CD8-positive, alpha-beta memory T cell (primary cell): ENCODE data around the gene TRAF4. TPM values are rescaled to one million over a fixed set of nuclear protein-coding genes. Genes with fewer than 3 reads are reported as not detected.

Experiments
- CTCF ChIA-PET: fragments of 350-600 bp; sonication (Branson Sonifier 250); formaldehyde crosslinking; loops from one replicate; lab custom pipeline; 2021; ENCODE audit warnings: antibody characterized with exemption; lab: Charles Lee
- POLR2A ChIA-PET: fragments of 350-600 bp; sonication (Branson Sonifier 250); formaldehyde crosslinking; loops from one replicate; lab custom pipeline; 2021; ENCODE audit warnings: antibody characterized with exemption; lab: Charles Lee
- DNase-seq, 5 donors: peaks; one replicate each; pipeline versions ENCODE4 v3.0.0 to v3.0.0-alpha.2; 2020 to 2022; ENCODE audit warnings: mixed read lengths in 1 of 5
- H3K27ac ChIP-seq: one replicate; pipeline ENCODE4 v1.7.0; 2013; ENCODE audit warnings: low read depth, mild to moderate bottlenecking, low read length, moderate library complexity
- H3K27me3 ChIP-seq: 2 replicates; pipeline ENCODE4 v1.7.0; 2013; ENCODE audit warnings: low read length, mild to moderate bottlenecking; ENCODE audit not compliant: insufficient read depth, poor library complexity, severe bottlenecking
- H3K36me3 ChIP-seq: 2 replicates; pipeline ENCODE4 v1.7.0; 2013; ENCODE audit warnings: mild to moderate bottlenecking, low read length, moderate library complexity; ENCODE audit not compliant: insufficient read depth
- H3K4me1 ChIP-seq: 2 replicates; pipeline ENCODE4 v1.7.0; 2013; ENCODE audit warnings: mild to moderate bottlenecking, low read length, moderate library complexity; ENCODE audit not compliant: insufficient read depth
- H3K4me3 ChIP-seq: 2 replicates; pipeline ENCODE4 v1.7.0; 2013; ENCODE audit warnings: mild to moderate bottlenecking, low read length
- H3K9me3 ChIP-seq: 2 replicates; pipeline ENCODE4 v1.7.0; 2013; ENCODE audit warnings: mild to moderate bottlenecking, low read length
- H3K27ac Mint-ChIP-seq, 8 donors: one replicate each; pipeline ENCODE4 v1.8.0; 2020 to 2021; ENCODE audit warnings: mixed read lengths in 8 of 8, mild to moderate bottlenecking in 6 of 8, inconsistent platforms in 3 of 8, moderate library complexity in 3 of 8
- H3K27me3 Mint-ChIP-seq, 2 donors: one replicate each; pipeline ENCODE4 v1.8.0; 2020 to 2021; ENCODE audit warnings: mixed read lengths in 2 of 2, mild to moderate bottlenecking in 1 of 2, moderate library complexity in 1 of 2
- H3K36me3 Mint-ChIP-seq, 3 donors: one replicate each; pipeline ENCODE4 v1.8.0; 2020 to 2021; ENCODE audit warnings: mixed read lengths in 3 of 3, inconsistent platforms in 1 of 3, mild to moderate bottlenecking in 1 of 3
- H3K4me1 Mint-ChIP-seq, 3 donors: one replicate each; pipeline ENCODE4 v1.8.0; 2020 to 2021; ENCODE audit warnings: mixed read lengths in 3 of 3, inconsistent platforms in 1 of 3, mild to moderate bottlenecking in 1 of 3
- H3K4me3 Mint-ChIP-seq, 7 donors: one replicate each; pipeline ENCODE4 v1.8.0; 2020 to 2021; ENCODE audit warnings: mixed read lengths in 7 of 7, mild to moderate bottlenecking in 6 of 7, moderate library complexity in 4 of 7, inconsistent platforms in 2 of 7
- H3K9me3 Mint-ChIP-seq, 5 donors: one replicate each; pipeline ENCODE4 v1.8.0; 2020 to 2022; ENCODE audit warnings: mixed read lengths in 5 of 5, mild to moderate bottlenecking in 3 of 5, moderate library complexity in 2 of 5, inconsistent platforms in 1 of 5
- polyA plus RNA-seq: library from polyadenylated mRNA; unstranded; fragments of 300-500 nt; fragmentation: Illumina TruSeq; gene quantifications from one replicate; pipeline ENCODE4 v1.2.3, GENCODE V29; 2021
- total RNA-seq, 2 experiments: library from RNA; stranded (reverse); gene quantifications; one replicate each; pipeline ENCODE4 v1.2.3, GENCODE V29; 2021

TRAF4 gene
- total and polyA plus RNA-seq, 3 experiments from 2014 or later: 2.7 to 182 (median 176) TPM

DNA sequence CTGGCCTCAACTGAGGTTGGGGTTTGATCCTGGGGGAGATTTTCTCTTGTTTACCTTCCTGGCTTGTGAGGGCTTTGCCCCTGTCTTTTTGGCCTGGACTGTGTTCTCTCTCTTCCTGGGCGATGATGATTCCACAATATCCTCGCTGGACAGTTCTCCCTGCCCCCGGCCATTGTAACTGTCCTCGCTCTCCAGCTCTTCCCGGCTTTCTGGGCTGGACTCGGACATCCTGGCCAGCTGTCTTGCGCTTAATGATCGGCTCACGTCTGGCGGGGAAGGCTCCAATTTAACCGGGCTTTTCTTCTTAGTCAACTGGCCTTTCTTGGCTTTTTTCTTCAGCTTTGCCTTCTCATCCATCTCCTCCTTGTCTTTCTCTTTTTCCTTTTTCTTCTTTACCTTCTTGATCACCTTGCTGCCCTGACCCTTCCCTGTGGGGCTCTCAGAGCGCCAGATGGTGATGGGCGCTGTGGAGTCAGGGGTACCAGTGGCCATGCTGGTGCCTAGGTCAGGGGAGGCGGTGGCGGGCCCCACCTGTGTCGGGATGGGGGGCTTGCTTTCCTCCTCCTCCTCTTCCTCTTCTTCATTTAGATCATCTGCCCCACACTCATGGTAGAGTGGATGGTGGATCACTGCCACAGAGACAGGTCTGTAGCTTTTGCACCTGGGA is 40.1 kb upstream of the TRAF4 start:
- Mint-ChIP-seq H3K9me3 (peaks cover 0 to 2% (median 0%) of the 10 kb centered on the region in 5 donors), H3K27me3 (no peaks in the 10 kb centered on the region), H3K4me3 (no peak overlapping the region), H3K27ac (peak overlapping the region in 4 of 8 donors; percentile 14 to 90 (median 50)), H3K4me1 (peaks cover 3 to 6% (median 4%) of the 10 kb centered on the region in 3 donors), H3K36me3 (peaks cover 0 to 64% (median 8%) of the 10 kb centered on the region in 3 donors)
- Histone ChIP-seq H3K4me1 (no peaks in the 10 kb centered on the region), H3K4me3 (no peak overlapping the region), H3K36me3 (peaks cover 44% of the 10 kb centered on the region), H3K9me3 (no peaks in the 10 kb centered on the region), H3K27ac (no peak overlapping the region), H3K27me3 (no peaks in the 10 kb centered on the region)
- no peak for DNase-seq
- ChIA-PET CTCF (interaction anchor here (2.4 kb wide), 1 partner anchor 8 kb away, joined by 7 read pairs; the partner anchor contains the start of gene PROCA1), POLR2A (no interaction called here)

DNA sequence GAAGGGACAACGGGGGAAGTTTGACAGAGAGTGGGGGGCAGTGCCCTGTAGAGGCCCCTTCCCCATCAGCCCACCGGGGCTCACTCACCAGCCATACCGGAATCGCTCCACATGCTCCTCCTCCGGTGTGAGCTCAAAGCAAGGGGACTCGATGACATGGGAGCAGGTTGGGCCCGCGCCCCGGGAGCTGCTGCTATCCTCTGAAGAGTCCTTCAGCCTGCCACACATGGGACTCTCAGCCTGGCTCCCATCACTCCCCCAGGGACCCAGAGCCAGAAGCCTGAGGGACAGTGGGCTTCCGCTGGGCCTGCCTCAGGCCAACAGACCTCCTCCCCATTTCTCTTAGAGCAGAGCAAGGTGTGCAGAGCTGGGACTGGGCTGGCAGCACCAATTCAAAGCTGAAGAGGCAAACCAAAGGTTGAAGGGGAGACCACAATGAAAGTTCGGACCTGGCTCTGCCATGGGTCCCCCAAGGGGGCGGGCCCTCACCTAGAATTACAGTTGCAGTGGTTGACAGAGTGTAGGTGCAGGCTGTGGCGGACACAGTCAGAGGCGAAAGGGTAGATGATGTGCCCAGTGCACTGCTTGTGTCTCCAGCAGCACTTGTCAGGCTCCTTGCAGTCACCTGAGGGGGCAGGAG is 39.5 kb upstream of the TRAF4 start:
- Mint-ChIP-seq H3K27ac (peak overlapping the region in 1 of 8 donors; percentile 90), H3K9me3 (peaks cover 0 to 2% (median 0%) of the 10 kb centered on the region in 5 donors), H3K36me3 (peaks cover 0 to 58% (median 8%) of the 10 kb centered on the region in 3 donors), H3K4me1 (peaks cover 3 to 6% (median 4%) of the 10 kb centered on the region in 3 donors), H3K4me3 (no peak overlapping the region), H3K27me3 (no peaks in the 10 kb centered on the region)
- H3K4me3 ChIP-seq: no peak overlapping the region
- DNase-seq: no peak
- H3K27me3 ChIP-seq: no peaks in the 10 kb centered on the region
- no peaks in the 10 kb centered on the region for H3K4me1 ChIP-seq
- H3K36me3 ChIP-seq: peaks cover 38% of the 10 kb centered on the region
- ChIA-PET POLR2A (interaction anchor here (0.5 kb wide), 1 partner anchor 11 kb away, joined by 3 read pairs; no protein-coding TSS in a partner anchor), CTCF (interaction anchor here (1.0 kb wide), 1 partner anchor 56 kb away, joined by 3 read pairs; no protein-coding TSS in a partner anchor)
- no peak overlapping the region for H3K27ac ChIP-seq
- no peaks in the 10 kb centered on the region for H3K9me3 ChIP-seq

DNA sequence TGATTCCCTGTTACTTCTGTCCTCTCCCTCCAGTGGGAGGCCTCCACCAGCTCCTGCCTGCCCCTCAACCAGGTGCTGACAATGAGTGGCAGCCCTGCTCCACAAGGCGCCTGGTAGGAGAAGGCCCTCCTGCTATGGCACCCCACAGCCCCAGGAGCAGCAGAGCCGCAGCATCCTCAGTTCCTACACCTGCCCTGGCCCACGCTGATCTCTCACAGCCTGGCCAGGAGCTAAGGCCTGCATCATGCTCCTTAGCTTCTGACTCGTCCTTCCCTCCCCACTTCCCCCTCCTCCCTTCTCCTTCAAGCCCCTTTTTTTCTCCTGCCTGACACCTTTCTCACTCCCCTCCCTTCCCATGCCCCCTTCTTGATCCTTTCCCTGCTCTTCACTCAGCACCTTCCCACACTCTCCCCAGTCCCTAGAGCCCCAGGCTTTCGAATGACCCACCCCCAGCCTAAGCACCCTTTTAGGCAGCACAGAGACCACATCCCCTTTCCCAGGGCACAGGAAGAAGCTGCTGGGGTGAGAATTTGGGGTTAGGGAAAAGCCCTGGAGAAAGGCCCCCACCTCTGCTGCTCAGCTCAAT is 38.6 kb upstream of the TRAF4 start:
- H3K27ac ChIP-seq: no peak overlapping the region
- H3K36me3 Mint-ChIP-seq: peaks cover 0 to 49% (median 8%) of the 10 kb centered on the region in 3 donors
- POLR2A ChIA-PET: interaction anchor here (0.5 kb wide), 1 partner anchor 12 kb away, joined by 3 read pairs; no protein-coding TSS in a partner anchor
- H3K27ac Mint-ChIP-seq: peak overlapping the region in 1 of 8 donors; percentile 86
- no peak for DNase-seq
- H3K4me1 ChIP-seq: no peaks in the 10 kb centered on the region
- H3K36me3 ChIP-seq: peaks cover 29% of the 10 kb centered on the region
- no peaks in the 10 kb centered on the region for H3K27me3 ChIP-seq
- CTCF ChIA-PET: interaction anchor here (1.0 kb wide), 1 partner anchor 57 kb away, joined by 3 read pairs; no protein-coding TSS in a partner anchor
- no peak overlapping the region for H3K4me3 ChIP-seq
- no peak overlapping the region for H3K4me3 Mint-ChIP-seq
- H3K9me3 ChIP-seq: no peaks in the 10 kb centered on the region
- H3K9me3 Mint-ChIP-seq: peaks cover 0 to 2% (median 0%) of the 10 kb centered on the region in 5 donors
- no peaks in the 10 kb centered on the region for H3K27me3 Mint-ChIP-seq
- H3K4me1 Mint-ChIP-seq: peaks cover 3 to 6% (median 4%) of the 10 kb centered on the region in 3 donors

DNA sequence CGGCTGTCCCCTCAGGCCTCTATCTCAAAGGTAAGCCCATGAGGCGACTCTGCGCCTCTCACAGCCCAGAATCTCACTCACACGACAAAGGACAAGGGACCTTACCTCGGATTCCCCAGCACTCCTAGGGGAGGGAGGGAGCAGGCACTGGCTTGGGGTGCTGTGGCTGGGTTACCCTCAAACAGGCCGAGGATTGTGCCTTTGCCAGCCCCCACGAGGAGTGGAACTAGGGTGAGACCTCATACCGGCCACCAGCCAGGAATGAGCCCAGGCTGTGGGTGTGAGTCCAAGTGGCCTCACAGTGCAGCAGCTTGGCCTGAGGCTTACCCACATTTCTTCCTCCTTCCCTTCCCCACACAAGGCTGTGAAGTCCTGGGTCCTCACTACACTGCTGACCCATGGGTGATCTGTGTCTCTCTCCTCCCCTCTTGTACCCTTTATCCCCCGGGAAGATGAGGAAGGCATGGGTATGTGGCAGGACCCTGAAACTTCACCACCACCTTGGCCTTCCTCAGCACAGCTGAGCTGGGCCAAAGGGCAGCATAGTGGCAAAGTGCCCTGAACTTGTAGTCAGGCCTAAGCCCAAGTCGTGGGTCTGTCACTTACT is 38.0 kb upstream of the TRAF4 start:
- H3K9me3 Mint-ChIP-seq: peaks cover 0 to 2% (median 0%) of the 10 kb centered on the region in 5 donors
- H3K27ac Mint-ChIP-seq: peak overlapping the region in 3 of 8 donors; percentile 55 to 86 (median 64)
- DNase-seq: no peak
- POLR2A ChIA-PET: no interaction called here
- CTCF ChIA-PET: interaction anchor here (1.0 kb wide), 1 partner anchor 57 kb away, joined by 3 read pairs; no protein-coding TSS in a partner anchor
- H3K4me3 Mint-ChIP-seq: no peak overlapping the region
- Histone ChIP-seq H3K36me3 (peaks cover 23% of the 10 kb centered on the region), H3K4me3 (no peak overlapping the region), H3K27ac (no peak overlapping the region), H3K9me3 (no peaks in the 10 kb centered on the region), H3K4me1 (peaks cover 4% of the 10 kb centered on the region), H3K27me3 (no peaks in the 10 kb centered on the region)
- peaks cover 7 to 11% (median 9%) of the 10 kb centered on the region in 3 donors for H3K4me1 Mint-ChIP-seq
- no peaks in the 10 kb centered on the region for H3K27me3 Mint-ChIP-seq
- peaks cover 0 to 44% (median 6%) of the 10 kb centered on the region in 3 donors for H3K36me3 Mint-ChIP-seq

- H3K27me3 ChIP-seq: no peaks in the 10 kb centered on the region
- H3K27ac ChIP-seq: no peak overlapping the region
- ChIA-PET POLR2A (no interaction called here), CTCF (no interaction called here)
- H3K4me3 Mint-ChIP-seq: peak overlapping the region in 1 of 7 donors; percentile 50
- H3K36me3 Mint-ChIP-seq: peaks cover 0 to 37% (median 6%) of the 10 kb centered on the region in 3 donors
- no peak for DNase-seq
- no peaks in the 10 kb centered on the region for H3K27me3 Mint-ChIP-seq
- no peaks in the 10 kb centered on the region for H3K9me3 ChIP-seq
- H3K4me3 ChIP-seq: no peak overlapping the region
- peaks cover 0 to 2% (median 0%) of the 10 kb centered on the region in 5 donors for H3K9me3 Mint-ChIP-seq
- H3K27ac Mint-ChIP-seq: peak overlapping the region in 3 of 8 donors; percentile 6 to 75 (median 17)
- peaks cover 16% of the 10 kb centered on the region for H3K36me3 ChIP-seq
- peaks cover 4% of the 10 kb centered on the region for H3K4me1 ChIP-seq
- H3K4me1 Mint-ChIP-seq: peaks cover 7 to 12% (median 11%) of the 10 kb centered on the region in 3 donors
These were observed 37.1 kb upstream of the TRAF4 start for GRCh38 chr17:28706471-28707338.

- Mint-ChIP-seq H3K27ac (peak overlapping the region in 5 of 8 donors; percentile 6 to 75 (median 24)), H3K4me3 (peak overlapping the region in 1 of 7 donors; percentile 50), H3K36me3 (peaks cover 0 to 33% (median 4%) of the 10 kb centered on the region in 3 donors), H3K27me3 (peaks cover 0 to under 1% of the 10 kb centered on the region in 2 donors), H3K9me3 (no peaks in the 10 kb centered on the region), H3K4me1 (peaks cover 10 to 18% (median 17%) of the 10 kb centered on the region in 3 donors)
- Histone ChIP-seq H3K27me3 (no peaks in the 10 kb centered on the region), H3K36me3 (peaks cover 10% of the 10 kb centered on the region), H3K9me3 (no peaks in the 10 kb centered on the region), H3K27ac (no peak overlapping the region), H3K4me3 (no peak overlapping the region), H3K4me1 (peaks cover 10% of the 10 kb centered on the region)
- CTCF ChIA-PET: no interaction called here
- DNase-seq: no peak
- POLR2A ChIA-PET: interaction anchor here (1.1 kb wide), 1 partner anchor 12 kb away, joined by 4 read pairs; the partner anchor contains the start of gene RPL23A
These were observed 36.5 kb upstream of the TRAF4 start for GRCh38 chr17:28707339-28707720.
